Measurements from ENCODE around the gene ARHGAP21.
A peak's percentile ranks its signal among the peaks of the same experiment; 100 is the strongest.

Gene ARHGAP21

DNA sequence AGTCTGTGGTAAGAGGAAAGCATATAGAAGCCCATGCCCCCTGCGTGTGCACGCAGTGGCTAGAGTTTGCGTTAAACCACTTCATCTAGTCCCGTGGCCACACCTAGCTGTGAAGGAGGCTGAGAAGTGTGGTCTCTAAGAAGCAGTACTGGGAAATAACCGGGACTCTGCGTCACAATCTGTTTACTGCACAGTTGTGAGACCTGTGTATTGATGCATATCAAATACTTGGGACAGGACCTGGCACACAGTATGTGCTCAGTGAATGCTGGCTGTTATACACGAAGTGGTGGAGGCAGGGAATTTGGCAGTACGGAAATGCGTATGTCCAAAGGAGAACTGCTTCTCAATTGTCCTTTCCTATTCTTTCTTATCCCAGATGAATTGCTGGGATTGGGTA is 149.5 kb downstream of the ARHGAP21 start:
- no peak for DNase-seq (ENCODE audit: low spot score)

DNA sequence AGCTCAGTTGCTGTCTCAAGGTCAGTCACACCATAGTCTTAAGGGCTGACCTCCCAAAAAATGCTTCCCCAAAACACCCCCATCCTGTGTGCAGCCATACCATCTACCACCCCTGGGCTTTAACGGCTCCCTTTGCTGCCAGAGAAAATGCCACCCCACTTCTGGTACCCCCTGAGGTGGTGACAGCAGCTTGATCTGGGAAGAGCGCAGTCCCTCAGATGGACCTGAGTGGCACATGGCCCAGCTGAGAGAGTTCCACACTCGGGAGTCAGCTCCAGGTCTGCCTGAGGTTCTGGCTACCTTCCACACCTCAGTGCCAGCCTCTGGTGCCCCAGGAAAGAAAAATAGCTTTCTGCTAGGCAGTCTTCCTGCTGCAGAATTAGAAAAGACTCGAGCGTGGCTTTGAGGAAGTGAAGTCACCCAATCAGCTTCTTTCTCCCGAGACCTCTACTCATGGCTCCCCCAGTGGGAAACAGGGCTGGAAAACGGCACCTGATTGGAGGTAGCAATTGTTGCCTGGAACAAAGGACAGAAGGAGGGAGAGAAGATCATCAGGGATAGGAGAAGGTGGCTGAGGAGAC is 151.7 kb downstream of the ARHGAP21 start:
- no peak for DNase-seq (ENCODE audit: low spot score)

GRCh38 chr10:24570658-24571426 is 152.8 kb downstream of the ARHGAP21 start:
- DNase-seq (ENCODE audit: low spot score): no peak

- no peak for DNase-seq (ENCODE audit: low spot score)
These were observed 153.6 kb downstream of the ARHGAP21 start for GRCh38 chr10:24569828-24570657.

DNA sequence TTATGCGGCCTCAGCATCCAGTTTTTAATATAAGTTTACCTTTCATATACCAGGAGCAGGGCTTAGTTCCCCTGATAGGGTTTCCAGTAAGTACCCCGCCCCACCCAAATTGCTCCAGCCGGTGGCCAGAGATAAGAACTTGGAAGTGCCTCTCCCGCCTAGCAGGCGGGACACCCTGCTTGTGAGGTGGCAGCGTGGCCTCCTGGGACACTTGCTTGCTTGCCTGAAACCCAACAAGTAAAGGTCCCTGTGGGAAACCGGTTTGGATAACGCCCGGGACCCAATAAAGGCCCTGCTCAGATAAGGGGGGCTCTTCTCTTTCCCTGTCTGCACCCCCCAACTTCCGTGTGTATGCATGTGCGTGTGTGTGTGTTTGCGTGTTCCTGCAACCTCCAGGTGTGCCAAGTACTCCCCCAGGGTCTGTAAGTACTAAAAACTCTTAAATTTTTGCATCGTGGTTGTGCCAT is 154.3 kb downstream of the ARHGAP21 start:
- DNase-seq (ENCODE audit: low spot score): no peak

- DNase-seq (ENCODE audit: low spot score): no peak
These were observed 155.6 kb downstream of the ARHGAP21 start for GRCh38 chr10:24568042-24568441.

- DNase-seq (ENCODE audit: low spot score): no peak
These were observed 162.2 kb downstream of the ARHGAP21 start for GRCh38 chr10:24561453-24561852.

GRCh38 chr10:24556750-24557742 is 166.6 kb downstream of the ARHGAP21 start:
- peak; percentile 24 for DNase-seq (ENCODE audit: low spot score)

- no peak for DNase-seq (ENCODE audit: low spot score)
These were observed 167.4 kb downstream of the ARHGAP21 start for GRCh38 chr10:24556126-24556749.

DNA sequence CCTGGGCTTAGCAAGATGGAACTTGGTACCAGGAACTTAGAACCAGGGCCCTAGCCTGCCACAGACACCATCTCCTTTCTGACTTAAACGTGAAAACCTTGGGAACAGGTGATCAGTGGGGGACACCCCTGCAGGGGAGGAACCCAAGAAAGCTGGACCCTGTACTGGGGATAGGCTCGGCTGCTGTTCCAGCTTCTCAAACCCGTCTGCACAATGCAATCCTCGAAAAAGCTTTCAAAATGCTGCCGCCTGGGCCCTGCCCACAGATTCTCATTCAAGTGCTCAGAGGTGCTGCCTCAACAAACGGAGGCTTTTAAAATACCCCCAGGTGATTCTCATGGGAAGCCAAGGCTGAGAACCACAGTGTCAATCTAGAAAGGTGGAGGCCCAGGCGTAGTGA is 169.7 kb downstream of the ARHGAP21 start:
- no peak for DNase-seq (ENCODE audit: low spot score)

GRCh38 chr10:24553051-24553612 is 170.6 kb downstream of the ARHGAP21 start:
- DNase-seq (ENCODE audit: low spot score): no peak

GRCh38 chr10:24552346-24553016 is 171.2 kb downstream of the ARHGAP21 start:
- peak; percentile 49 for DNase-seq (ENCODE audit: low spot score)

DNA sequence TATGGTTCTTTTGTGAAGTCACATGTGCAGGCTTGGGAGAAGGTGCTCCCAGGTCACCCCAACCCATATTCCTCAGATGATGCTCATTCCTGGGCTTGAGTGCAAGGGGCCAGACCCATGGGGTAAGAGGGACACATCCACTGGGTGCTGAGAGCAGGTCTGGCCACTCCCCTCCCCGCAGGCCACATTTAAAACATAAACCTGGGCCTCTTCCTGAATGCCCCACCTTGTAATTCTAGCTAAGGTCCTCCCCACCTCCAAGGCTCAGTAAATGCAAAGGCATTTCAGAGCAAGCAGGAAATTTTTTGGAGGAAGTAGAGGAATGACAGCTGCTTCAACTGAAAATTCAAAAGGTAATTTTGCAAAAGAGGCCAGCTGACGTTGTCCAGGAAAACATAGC is 172.5 kb downstream of the ARHGAP21 start:
- DNase-seq (ENCODE audit: low spot score): no peak

- no peak for DNase-seq (ENCODE audit: low spot score)
These were observed 173.0 kb downstream of the ARHGAP21 start for GRCh38 chr10:24550680-24551079.

DNA sequence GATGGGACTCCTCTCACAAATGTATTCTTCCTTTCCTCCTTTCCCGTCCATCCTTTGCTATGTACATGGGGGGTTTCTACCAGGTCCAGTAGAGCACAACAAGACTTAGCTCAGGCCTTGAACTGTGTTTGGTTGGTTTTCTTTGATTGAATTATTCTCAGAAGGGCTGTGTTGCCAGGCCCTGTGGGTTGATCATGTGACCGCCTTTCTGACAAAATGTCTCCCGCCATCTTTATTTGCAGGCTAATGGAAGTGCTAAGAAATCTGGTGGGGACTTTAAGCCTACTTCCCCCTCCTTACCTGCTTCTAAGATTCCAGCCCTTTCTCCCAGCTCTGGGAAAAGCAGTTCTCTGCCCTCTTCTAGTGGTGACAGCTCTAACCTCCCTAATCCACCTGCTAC is 178.1 kb downstream of the ARHGAP21 start:
- DNase-seq (ENCODE audit: low spot score): no peak

- no peak for DNase-seq (ENCODE audit: low spot score)
These were observed 178.9 kb downstream of the ARHGAP21 start for GRCh38 chr10:24544776-24545175.

DNA sequence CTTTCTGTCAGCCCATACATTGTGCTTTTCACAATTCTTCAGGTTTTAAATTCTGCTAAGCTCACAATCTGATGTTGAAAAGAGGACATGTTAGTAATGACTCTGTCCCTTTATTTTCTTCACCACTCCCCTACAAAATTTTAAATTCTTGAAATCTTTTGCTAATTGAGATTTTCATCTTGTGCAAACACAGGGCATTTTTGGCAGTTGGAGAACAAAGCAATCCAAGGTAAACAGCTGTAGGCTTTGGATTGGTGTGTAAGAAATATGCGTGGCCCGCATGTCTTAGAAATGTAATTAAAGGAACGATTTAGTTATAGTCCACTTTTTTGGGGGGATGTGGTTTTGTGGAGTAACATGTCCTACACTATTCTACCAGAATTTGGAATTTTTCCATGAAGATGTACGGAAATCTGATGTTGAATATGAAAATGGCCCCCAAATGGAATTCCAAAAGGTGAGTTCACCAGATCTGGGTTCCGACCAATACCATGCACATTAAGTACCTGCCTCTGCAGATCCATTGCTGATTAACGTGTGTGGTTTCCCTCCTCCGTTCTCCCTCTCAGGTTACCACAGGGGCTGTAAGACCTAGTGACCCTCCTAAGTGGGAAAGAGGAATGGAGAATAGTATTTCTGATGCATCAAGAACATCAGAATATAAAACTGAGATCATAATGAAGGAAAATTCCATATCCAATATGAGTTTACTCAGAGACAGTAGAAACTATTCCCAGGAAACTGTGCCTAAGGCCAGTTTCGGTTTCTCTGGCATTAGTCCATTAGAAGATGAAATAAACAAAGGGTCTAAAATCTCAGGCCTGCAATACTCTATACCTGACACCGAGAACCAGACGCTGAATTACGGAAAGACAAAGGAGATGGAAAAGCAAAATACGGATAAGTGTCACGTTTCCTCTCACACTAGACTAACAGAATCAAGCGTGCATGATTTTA is 181.1 kb downstream of the ARHGAP21 start:
- DNase-seq (ENCODE audit: low spot score): no peak

GRCh38 chr10:24541239-24541753 is 182.4 kb downstream of the ARHGAP21 start:
- no peak for DNase-seq (ENCODE audit: low spot score)

DNA sequence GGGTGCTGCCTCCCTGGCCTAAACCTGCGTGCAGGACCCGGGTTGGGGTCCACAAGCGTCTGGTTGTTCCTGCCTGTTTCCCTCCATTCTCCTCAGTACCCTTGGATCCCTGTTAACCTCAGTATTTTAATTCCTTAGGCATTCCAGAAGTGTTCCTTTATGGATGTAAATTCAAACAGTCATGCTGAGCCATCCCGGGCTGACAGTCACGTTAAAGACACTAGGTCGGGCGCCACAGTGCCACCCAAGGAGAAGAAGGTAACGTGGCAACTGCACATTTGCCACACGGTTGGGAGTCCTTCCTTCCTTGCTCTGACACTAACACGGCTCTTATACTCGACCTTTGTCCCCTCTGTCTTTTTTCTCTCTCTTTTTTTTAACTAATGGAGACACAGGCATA is 187.1 kb downstream of the ARHGAP21 start:
- DNase-seq (ENCODE audit: low spot score): no peak
